Neural cell (in vitro differentiated cells): ENCODE measurements around the gene MALRD1. TPM values are rescaled to one million over a fixed set of nuclear protein-coding genes. Genes with fewer than 3 reads are reported as not detected.

Source experiments
- H2AFZ ChIP-seq: fragments of 200-600, 300-800 bp; sonication (generic), shearing (Covaris generic); 2 replicates; pipeline ENCODE4 v1.6.0; 2014; ENCODE audit warnings: low read depth, mild to moderate bottlenecking, antibody characterized with exemption, low read length, moderate library complexity
- H3F3A ChIP-seq: fragments of 200-600 bp; shearing (Covaris generic); 2 replicates; pipeline ENCODE4 v1.6.1; 2016; ENCODE audit warnings: mild to moderate bottlenecking, moderate library complexity, mixed read lengths, antibody characterized with exemption, low read length; ENCODE audit not compliant: insufficient read depth, poor library complexity, severe bottlenecking
- H3K27ac ChIP-seq: fragments of 200-600, 300-800 bp; sonication (generic), shearing (Covaris generic); 2 replicates; pipeline ENCODE4 v1.5.1; 2014; ENCODE audit warnings: mild to moderate bottlenecking, low read length, moderate library complexity
- H3K27me3 ChIP-seq: fragments of 300-800, 200-600 bp; sonication (generic), shearing (Covaris generic); 2 replicates; pipeline ENCODE4 v1.6.0; 2014; ENCODE audit warnings: mild to moderate bottlenecking, low read depth, low read length, moderate library complexity; ENCODE audit not compliant: insufficient read depth
- H3K36me3 ChIP-seq: fragments of 300-800, 200-600 bp; sonication (generic), shearing (Covaris generic); 2 replicates; pipeline ENCODE4 v1.5.1; 2014; ENCODE audit warnings: mild to moderate bottlenecking, antibody characterized with exemption, low read length, moderate library complexity; ENCODE audit not compliant: insufficient read depth
- H3K4me2 ChIP-seq: fragments of 300-800, 200-600 bp; sonication (generic), shearing (Covaris generic); 2 replicates; pipeline ENCODE4 v1.6.0; 2014; ENCODE audit warnings: mild to moderate bottlenecking, low read length
- H3K4me3 ChIP-seq: fragments of 300-800, 200-600 bp; sonication (generic), shearing (Covaris generic); 2 replicates; pipeline ENCODE4 v1.5.1; 2014; ENCODE audit warnings: mild to moderate bottlenecking, low read length, moderate library complexity
- H3K79me2 ChIP-seq: fragments of 200-600 bp; shearing (Covaris generic); replicated peaks from 2 replicates; pipeline ENCODE4 v1.6.0; 2014; ENCODE audit warnings: mild to moderate bottlenecking, low read length, moderate library complexity; ENCODE audit not compliant: insufficient read depth
- H3K9ac ChIP-seq: fragments of 300-800, 200-600 bp; sonication (generic), shearing (Covaris generic); 2 replicates; pipeline ENCODE4 v1.6.1; 2016; ENCODE audit warnings: mild to moderate bottlenecking, low read length, mixed read lengths
- H3K9me2 ChIP-seq: fragments of 200-600 bp; shearing (Covaris generic); 2 replicates; pipeline ENCODE4 v1.6.1; 2016; ENCODE audit warnings: mild to moderate bottlenecking, low read length, mixed read lengths; ENCODE audit not compliant: insufficient read depth
- H3K9me3 ChIP-seq: fragments of 200-600, 300-800 bp; sonication (generic), shearing (Covaris generic); 2 replicates; pipeline ENCODE4 v1.6.1; 2016; ENCODE audit warnings: mild to moderate bottlenecking, mixed run types, low read length, moderate library complexity, mixed read lengths
- H4K20me1 ChIP-seq: fragments of 200-600 bp; shearing (Covaris generic); 2 replicates; pipeline ENCODE4 v1.6.1; 2016; ENCODE audit warnings: mild to moderate bottlenecking, mixed run types; ENCODE audit not compliant: insufficient read depth
- EZH2 ChIP-seq: fragments of 200-600, 300-800 bp; shearing (Covaris generic), sonication (generic); IDR thresholded peaks from 2 replicates; pipeline ENCODE4 v1.6.1; 2014; ENCODE audit warnings: antibody characterized with exemption, low read length, borderline replicate concordance, mild to moderate bottlenecking; ENCODE audit not compliant: insufficient read depth, poor library complexity, severe bottlenecking
- MXI1 ChIP-seq: fragments of 450-650 bp; conservative IDR thresholded peaks from 2 replicates; pipeline ENCODE4 v1.6.1; 2014; ENCODE audit warnings: antibody characterized with exemption, mild to moderate bottlenecking; ENCODE audit not compliant: poor library complexity, severe bottlenecking
- POLR2AphosphoS5 ChIP-seq: IDR thresholded peaks from 2 replicates; pipeline ENCODE4 v1.6.1; 2012
- RAD21 ChIP-seq: fragments of 450-650 bp; conservative IDR thresholded peaks from 2 replicates; pipeline ENCODE4 v1.6.1; 2014; ENCODE audit warnings: antibody characterized with exemption, mild to moderate bottlenecking, moderate library complexity
- REST ChIP-seq: IDR thresholded peaks from 2 replicates; pipeline ENCODE4 v1.6.1; 2012; ENCODE audit warnings: borderline replicate concordance
- SMC3 ChIP-seq: fragments of 450-650 bp; conservative IDR thresholded peaks from 2 replicates; pipeline ENCODE4 v1.6.1; 2014; ENCODE audit warnings: antibody characterized with exemption, mild to moderate bottlenecking, moderate library complexity; ENCODE audit not compliant: poor library complexity
- TAF1 ChIP-seq: IDR thresholded peaks from 2 replicates; pipeline ENCODE4 v1.6.1; 2012; ENCODE audit warnings: low read depth
- polyA plus RNA-seq: library from polyadenylated mRNA; depleted of rRNA; stranded (reverse); fragments of >200 nt; gene quantifications from 2 replicates; pipeline ENCODE4 v1.2.3, GENCODE V29; 2014
- TF ChIP-seq, protein P1 (sequence below): fragments of 450-650 bp; IDR thresholded peaks from 2 replicates; pipeline ENCODE4 v1.5.1; 2014; ENCODE audit warnings: antibody characterized with exemption, mild to moderate bottlenecking, moderate library complexity; ENCODE audit not compliant: poor library complexity, severe bottlenecking

The MALRD1 gene
- polyA plus RNA-seq, 1 donor from 2014 or later: 0.21 TPM

- H3K9me2 ChIP-seq: no peaks in the 10 kb centered on the region
- H3K4me3 ChIP-seq: no peak overlapping the region
- no peak for TF ChIP-seq REST
- no peak for TF ChIP-seq RAD21
- no peak for TF ChIP-seq SMC3
- no peak for TF ChIP-seq TAF1
- no peak for TF ChIP-seq EZH2
- TF ChIP-seq, protein P1, sequence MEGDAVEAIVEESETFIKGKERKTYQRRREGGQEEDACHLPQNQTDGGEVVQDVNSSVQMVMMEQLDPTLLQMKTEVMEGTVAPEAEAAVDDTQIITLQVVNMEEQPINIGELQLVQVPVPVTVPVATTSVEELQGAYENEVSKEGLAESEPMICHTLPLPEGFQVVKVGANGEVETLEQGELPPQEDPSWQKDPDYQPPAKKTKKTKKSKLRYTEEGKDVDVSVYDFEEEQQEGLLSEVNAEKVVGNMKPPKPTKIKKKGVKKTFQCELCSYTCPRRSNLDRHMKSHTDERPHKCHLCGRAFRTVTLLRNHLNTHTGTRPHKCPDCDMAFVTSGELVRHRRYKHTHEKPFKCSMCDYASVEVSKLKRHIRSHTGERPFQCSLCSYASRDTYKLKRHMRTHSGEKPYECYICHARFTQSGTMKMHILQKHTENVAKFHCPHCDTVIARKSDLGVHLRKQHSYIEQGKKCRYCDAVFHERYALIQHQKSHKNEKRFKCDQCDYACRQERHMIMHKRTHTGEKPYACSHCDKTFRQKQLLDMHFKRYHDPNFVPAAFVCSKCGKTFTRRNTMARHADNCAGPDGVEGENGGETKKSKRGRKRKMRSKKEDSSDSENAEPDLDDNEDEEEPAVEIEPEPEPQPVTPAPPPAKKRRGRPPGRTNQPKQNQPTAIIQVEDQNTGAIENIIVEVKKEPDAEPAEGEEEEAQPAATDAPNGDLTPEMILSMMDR: no peak
- H3K9ac ChIP-seq: no peak overlapping the region
- H3K9me3 ChIP-seq: no peaks in the 10 kb centered on the region
- no peaks in the 10 kb centered on the region for H4K20me1 ChIP-seq
- H3K27ac ChIP-seq: no peak overlapping the region
- H3K79me2 ChIP-seq: no peaks in the 10 kb centered on the region
- H3K36me3 ChIP-seq: no peaks in the 10 kb centered on the region
- no peaks in the 10 kb centered on the region for H3K27me3 ChIP-seq
- no peak overlapping the region for H2AFZ ChIP-seq
- H3K4me2 ChIP-seq: no peak overlapping the region
- no peaks in the 10 kb centered on the region for H3F3A ChIP-seq
Measured at GRCh38 chr10:19702215-19702614, 653.6 kb downstream of the MALRD1 start.

GRCh38 chr10:19704544-19704943 lies 655.9 kb downstream of the MALRD1 start:
- H3K9ac ChIP-seq: no peak overlapping the region
- no peaks in the 10 kb centered on the region for H3F3A ChIP-seq
- H3K27ac ChIP-seq: no peak overlapping the region
- H4K20me1 ChIP-seq: no peaks in the 10 kb centered on the region
- H3K9me3 ChIP-seq: no peaks in the 10 kb centered on the region
- no peaks in the 10 kb centered on the region for H3K27me3 ChIP-seq
- no peak overlapping the region for H3K4me2 ChIP-seq
- H3K4me3 ChIP-seq: no peak overlapping the region
- no peaks in the 10 kb centered on the region for H3K36me3 ChIP-seq
- TF ChIP-seq, protein P1: no peak
- H3K79me2 ChIP-seq: no peaks in the 10 kb centered on the region
- H3K9me2 ChIP-seq: no peaks in the 10 kb centered on the region
- no peak overlapping the region for H2AFZ ChIP-seq

DNA sequence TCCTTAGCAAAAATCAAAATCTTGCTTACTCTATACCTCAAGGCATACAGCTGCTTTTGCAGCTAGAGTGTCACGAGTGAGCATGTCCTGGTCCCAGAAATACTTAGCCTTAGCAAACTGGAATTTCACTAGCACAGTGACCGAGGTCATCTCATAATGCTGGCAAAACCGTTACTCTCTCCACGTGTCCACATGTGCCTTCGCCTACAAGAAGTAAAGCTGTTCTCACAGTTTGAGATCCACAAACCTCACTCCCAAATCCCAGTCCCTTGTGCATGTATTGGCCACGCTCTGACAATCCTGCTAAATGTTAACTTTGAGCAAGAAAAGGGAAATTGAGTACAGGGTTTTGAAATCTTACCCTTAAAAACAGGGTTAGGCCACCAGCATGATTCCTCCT lies 656.6 kb downstream of the MALRD1 start:
- H3K79me2 ChIP-seq: no peaks in the 10 kb centered on the region
- H3K27ac ChIP-seq: no peak overlapping the region
- no peaks in the 10 kb centered on the region for H4K20me1 ChIP-seq
- no peak overlapping the region for H3K9ac ChIP-seq
- no peaks in the 10 kb centered on the region for H3K9me2 ChIP-seq
- H2AFZ ChIP-seq: no peak overlapping the region
- no peaks in the 10 kb centered on the region for H3K36me3 ChIP-seq
- no peaks in the 10 kb centered on the region for H3K9me3 ChIP-seq
- H3K4me2 ChIP-seq: no peak overlapping the region
- H3F3A ChIP-seq: no peaks in the 10 kb centered on the region
- no peak overlapping the region for H3K4me3 ChIP-seq
- no peaks in the 10 kb centered on the region for H3K27me3 ChIP-seq
- TF ChIP-seq RAD21: no peak
- no peak for TF ChIP-seq MXI1
- TF ChIP-seq SMC3: no peak
- no peak for TF ChIP-seq REST
- no peak for TF ChIP-seq POLR2AphosphoS5
- no peak for TF ChIP-seq EZH2
- TF ChIP-seq, protein P1: no peak
